Measurements from ENCODE around the gene CCNK.

Gene CCNK

DNA sequence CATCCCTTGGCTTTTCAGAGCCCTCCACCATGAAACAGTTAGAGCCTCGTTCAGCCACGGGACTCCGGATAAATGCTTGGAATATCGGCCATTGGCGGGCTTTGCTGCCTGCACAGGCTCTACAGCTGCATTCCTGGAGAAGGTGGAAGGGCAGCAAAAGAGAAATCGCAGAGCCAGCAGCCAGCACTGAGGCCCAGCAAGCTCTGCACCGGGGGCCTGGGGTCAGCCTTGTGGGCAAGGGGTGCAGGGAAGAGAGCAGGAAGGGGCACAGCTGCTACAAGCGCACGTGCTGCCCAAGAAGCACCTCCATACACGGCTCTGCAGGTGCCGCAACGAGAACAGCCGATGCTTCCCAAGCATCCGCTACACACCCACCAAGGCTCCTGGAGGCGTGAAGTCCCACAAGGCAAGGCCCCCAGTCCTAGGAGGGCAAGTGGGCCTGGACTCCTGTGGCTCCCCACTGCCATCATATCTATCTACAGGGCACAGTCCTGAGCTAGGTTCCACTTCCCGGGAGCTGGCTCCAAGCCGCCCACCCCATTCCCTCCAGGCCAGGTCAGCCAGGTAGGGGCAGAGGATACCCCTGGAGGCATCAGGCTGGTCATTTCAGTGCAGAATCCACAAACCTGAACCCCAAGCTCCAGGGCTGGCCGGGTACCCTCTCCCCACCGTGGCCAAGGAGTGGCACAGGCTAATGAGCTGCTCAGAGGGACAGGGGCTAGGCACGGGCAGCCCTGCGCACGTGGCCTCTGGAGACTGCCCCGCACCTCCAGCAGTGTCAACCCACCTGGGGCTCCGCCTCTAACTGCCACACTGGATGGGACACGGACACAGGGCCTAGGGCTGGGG, 40.2 kb downstream of the CCNK start:
- DNase-seq, result no peak

DNA sequence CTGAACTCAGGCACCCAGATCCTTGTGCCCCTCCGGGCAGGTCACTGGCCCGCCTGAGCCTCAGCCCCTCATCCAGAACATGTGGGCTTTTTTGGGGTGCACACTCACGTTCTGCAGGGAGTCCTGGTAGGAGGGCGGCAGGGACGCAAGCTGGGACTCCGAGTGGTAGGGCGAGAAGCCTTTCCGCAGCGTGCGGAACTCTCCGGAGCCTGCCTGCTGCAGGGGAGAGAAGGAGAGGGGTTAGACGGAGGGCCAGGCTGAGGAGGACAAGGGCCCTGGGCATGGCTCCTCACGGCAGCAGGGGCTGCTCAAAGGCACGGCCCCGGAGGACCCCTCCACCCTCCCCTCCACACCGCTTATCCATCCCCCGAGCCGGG, 40.8 kb downstream of the CCNK start:
- no peak for DNase-seq

DNA sequence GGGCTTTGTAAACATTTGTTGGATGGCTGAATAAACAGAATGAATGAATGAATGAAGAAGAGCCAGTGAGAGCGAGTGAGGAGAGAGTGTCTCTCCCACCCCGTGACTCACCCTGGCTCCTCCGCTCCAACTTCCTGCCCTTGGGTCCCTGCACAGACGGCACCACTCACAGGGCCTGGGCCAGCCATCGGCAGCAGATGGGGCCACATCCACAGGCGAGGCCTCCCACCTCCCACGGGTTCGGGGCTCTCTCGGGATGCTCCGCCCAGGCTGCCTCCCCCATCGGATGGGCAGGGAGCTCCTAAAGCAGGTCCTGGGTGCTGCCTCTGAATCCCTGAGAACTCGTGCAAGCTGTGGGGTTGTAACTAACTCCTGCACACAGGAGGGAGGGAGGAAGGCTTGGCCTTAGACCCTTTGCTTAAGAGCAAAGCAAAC, 41.3 kb downstream of the CCNK start:
- no peak for DNase-seq

DNA sequence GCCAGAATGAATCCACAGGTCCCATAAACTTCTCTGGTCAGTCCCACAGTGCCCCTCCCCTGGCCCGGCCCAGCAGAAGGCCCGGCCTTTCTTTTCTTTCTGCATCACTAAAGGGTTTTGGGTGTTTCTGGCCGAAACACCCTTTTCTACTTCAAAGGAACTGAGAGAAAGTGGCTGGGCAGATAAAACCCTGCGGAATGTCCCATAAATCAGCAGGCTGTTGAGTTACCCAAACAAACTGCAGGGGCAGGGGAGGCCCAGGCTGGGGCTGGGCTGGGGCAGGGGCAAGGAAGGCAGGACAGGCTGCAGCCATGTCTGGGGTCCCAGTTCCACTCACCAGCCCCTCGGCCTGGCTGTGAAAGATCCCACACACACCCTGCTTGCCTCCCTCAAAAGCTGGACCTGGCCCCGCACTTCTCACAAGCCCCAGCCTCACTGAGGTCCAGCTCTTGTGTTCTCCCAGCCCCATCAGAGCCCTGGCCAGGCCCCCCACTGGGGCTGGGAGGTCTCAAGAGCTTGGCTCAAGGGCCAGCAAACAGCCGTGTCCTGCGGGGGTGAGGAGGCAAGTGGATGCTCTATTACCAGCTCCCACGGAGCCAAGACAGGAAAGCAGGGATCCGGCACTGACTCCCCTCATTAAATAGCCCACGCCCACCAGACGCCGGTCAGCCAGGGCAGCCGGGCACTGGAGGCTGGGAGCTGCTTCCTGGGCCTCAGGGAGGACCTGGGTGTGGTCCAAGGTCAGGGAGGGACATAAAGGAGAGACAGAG, 41.9 kb downstream of the CCNK start:
- no peak for DNase-seq

DNA sequence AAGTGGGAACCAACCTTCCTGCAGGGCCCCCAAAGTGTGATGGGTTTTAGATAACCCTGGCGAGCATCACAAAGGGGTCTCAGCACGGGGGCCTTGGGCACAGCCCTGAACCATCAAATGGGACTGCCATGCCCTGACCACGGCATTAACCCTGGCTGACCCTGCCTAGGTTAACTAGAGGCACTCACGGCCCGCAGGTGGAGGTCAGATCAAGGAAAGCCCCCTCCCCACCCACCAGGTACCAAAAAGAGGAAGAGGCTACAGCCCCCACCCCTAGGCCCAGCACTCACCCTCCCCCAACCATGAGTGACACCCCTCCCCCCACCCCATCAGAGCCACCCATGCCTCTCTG, 42.5 kb downstream of the CCNK start:
- no peak for DNase-seq

DNA sequence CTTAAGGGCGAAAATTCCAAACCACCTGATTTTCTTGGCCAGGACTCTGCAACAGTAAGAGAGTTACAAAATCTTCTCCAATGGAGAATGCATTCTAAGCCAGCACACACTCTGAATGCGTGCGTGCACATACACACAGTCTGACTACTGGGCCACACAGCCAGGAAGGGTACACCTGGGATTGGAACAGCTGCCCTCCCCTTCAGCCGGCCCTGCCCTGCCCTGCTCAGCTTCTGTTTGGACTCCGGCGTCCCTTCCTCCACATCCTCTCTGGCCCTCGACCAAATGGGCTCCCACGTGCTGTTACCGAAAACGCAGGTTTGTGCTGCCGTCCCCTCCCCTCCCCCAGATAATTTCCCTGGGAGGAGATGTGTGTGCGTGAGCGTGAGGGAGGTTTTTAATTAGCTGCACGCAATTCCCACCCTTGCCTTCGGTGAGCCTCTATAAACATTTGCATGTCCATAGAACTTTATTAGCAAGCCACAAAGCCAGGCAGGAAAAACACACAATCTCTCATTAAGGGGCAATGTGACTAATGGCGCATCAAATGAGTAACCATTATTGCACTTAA, 43.0 kb downstream of the CCNK start:
- no peak for DNase-seq

DNA sequence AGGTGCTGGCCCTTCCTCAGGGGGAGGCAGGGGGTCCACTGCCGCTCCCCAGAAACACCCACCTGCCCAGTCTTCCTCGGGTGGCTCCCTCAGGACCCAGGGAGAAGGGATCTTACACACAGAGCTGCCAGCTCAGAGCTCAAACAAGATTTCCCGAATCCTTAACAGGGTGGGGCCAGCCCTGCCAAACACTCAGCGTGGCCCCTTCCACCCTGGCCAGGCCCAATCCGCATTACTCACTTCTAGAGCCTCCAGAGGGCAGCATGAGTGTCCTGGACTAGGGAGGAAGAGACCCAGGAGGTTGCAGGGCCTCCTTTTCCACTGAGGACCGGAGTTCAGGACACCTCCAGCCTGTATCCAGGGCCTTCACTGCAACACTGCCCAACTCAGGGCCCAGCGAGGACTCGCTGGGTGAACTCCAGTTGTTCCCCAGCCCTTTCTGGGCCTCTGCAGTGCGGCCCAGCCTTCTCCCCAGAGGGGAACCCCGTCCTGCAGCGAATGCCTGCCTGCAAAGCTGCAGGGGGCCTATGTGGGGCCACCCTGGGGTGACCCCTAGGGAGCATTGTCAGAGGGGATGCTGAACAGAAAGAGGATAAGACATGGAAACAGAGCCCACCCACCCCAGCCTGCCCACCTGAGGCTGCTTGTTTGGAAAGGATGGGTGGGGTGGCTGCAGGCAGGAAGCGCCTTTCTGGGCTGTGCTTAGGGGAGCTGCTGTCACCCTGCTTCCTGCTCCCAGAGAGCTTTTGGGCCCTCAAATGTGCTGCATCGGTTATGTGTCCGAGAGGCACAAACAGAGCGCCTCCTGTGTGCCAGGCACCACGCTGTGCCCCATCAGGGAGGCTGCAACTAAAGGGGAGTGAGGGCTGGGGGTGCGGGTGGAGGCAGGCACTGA, 43.8 kb downstream of the CCNK start:
- DNase-seq, result no peak

DNA sequence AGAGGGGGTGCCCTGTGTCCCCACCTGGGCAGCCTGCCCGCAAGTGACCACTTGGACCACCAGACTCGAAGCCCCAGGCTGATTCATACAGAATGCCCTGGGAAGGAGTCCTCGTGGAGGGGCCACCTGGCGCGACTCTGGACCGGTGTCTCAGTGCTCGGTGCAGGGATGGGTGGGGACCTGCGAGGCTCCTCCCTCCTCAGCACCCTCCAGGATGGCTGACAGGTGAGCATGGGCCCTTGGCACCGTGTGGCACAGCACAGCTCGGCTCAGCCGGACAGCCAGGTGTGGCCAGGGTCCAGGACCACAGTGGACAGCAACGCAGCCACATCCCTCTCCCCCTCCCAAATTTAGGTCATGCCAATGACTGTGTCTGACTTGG, 44.5 kb downstream of the CCNK start:
- no peak for DNase-seq

DNA sequence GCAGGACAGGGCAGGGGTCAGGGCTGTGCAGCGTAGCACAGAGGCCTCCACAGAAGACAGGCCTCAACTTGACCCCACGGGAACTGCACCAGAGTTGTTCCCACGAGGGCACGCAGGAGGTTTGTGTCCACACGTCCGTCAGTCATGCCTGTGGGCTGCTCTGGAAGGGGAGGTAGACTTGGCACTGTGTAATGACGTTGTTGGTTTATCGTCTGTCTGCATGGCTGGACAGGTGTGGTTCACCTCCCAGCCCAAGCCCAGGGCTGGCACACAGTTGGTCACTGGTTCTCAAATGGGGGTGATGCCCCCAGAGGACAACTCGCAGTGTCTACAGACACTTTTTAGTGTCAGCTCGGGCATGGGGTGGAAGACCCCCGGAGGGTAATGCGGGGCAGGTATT, 45.8 kb downstream of the CCNK start:
- DNase-seq, result no peak

DNA sequence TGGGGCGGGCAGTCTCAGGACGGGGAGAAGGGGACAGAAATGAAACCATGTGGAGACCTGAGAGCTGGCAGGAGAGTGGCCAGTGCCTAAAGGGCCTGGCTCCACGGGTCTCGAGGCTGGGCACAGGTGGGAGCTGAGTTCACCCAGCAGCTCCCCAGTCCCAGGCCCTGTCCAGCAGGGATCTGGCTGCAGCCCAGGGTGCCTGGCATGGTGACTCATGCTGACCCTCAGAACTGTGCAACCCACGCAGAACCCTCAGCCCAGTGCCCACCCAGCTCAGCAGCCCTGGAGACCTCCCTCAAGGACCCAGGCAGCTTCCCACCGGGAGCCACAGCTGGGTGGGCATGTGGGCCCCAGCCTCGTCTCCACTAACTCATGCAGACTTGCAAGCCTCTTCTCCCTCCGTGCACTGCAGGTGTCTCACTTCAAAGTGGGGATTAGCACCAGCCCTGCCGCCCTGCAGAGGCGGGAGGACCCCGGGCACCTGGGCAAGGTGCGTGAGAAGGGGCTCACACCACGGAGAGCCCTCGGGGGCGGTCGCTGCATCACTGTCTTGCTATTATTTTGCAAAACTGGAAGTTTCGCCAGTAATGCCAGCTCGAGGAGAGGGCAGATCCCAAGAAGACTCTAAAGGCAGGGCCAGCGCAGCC, 46.3 kb downstream of the CCNK start:
- no peak for DNase-seq

DNA sequence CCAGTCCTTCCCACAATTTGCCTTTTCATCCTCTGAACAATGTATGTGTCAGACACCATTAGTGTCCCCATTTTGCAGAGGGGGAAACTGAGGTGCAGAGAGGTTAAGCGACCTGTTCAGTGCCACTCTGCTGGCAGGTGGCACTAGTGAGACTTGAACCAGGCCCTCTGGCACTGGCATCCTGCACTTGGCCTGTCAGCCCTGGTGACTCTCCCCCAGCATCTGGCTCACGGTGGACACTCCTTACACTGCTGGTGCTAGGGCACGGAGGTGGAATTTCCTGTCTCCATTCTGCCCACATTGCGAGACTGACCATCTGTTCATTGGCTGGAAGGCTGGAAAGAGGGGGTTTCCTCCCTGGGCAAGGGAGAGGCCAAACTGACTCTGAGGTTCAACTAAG, 48.7 kb downstream of the CCNK start:
- DNase-seq, result no peak

DNA sequence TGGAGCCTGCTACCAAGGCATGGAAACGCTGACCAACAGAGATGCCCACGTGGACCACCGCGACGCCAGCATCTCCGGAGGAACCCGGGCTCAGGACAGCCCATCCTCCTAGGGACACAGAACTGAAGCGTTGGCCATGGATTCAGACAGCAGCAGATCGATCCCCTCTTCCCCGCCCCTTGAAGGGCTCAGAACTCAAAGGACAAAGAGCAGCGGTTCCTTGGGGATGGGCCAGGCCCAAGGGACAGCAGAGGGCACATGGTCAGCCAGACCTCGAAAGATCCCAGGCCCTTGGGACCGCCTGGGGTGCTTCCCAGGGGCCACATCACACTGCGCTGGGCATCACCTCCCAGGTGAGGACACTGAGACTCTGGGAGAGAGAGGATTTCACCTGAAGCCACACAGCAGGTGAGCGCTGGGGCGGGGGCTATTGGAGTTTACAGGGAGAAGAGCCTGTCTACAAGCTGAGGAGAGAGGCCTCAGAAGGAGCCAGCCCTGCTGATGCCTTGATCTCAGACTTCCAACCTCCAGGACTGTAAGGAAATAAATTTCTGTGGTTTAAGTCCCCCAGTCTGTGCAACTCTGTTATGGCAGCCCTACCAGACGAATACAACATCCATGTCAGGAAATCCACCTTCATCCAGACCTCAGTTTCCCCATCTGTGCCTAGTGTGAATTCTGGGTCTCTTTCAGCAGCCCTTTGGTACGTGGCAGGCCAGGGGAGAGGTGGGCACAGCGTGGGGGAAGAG, 49.4 kb downstream of the CCNK start:
- no peak for DNase-seq

DNA sequence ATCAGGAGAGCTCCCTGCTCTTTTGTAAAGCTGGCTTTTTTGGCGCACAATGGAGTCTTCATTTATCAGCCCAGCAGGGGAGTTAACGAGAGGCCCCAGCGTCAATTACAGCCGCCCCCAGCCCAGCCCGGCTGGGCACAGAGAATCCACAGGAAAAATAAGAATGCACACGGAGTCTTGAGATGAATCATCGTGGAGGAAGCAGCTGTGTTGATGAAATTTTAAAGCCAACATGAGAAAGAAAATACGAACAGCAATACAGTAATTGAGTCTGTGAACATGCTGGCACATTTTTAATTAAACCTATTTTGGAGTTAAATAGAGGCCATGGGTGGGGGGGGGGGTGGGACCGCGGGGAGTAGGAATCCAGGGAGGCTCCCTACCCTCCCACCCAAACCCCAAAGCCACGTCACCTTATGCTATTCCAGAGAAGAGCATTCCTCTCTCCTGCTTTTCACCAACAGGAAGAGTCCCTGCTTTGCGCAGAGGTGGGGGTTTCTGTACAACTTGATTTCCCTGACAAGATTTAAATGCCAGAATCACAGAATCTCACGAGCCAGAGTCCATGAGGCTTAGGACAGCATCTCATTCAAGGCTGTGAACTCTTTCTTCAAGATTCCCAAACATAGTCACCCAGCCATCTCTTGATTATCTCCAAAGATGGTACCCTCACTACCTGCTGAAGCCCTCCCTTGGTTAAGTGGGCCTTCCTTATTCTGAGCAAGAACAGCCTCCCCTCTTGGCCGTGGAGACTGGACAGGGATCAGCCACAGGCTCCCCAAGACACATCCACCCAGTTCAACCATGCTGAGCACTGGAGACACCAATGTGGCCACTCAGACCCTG, 50.3 kb downstream of the CCNK start:
- no peak for DNase-seq

DNA sequence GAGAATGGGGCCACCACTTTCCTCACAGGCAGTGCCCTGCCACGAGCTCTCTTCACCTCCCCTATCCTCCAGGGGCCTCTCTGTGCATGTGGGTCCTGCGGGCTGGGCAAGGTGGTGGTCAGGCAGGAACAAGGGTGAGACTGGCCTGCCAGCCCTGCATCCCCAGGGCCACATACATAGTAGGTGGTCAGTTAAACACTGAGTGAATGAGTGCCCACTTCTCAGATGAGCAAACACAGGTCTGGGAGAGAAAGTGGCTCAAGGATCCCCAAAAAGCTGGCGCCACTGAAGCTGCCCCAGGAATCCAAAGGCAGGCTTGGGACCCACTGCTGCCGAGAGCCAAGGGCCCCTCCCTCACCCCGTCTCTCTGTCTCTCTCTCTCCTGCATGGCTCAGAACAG, 51.1 kb downstream of the CCNK start:
- DNase-seq, result no peak

DNA sequence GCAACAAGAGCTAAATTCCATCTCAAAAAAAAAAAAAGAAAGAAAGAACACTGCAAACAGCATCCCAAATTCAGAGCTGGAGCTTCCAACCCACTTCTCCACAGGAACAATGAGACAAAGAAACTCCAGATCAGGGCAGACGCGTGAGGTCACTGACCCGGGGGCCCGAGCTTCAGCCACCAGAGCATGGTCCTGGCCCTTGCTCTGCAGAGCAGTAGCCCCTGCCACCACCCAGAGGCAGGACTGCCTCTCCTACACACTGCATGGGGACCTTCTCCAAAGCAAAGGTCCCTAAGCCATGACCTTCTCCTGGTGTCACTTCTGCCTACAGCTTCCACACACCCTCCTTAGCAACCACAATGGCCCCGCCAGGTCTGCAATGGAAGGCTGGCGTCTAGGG, 53.1 kb downstream of the CCNK start:
- DNase-seq, result no peak

DNA sequence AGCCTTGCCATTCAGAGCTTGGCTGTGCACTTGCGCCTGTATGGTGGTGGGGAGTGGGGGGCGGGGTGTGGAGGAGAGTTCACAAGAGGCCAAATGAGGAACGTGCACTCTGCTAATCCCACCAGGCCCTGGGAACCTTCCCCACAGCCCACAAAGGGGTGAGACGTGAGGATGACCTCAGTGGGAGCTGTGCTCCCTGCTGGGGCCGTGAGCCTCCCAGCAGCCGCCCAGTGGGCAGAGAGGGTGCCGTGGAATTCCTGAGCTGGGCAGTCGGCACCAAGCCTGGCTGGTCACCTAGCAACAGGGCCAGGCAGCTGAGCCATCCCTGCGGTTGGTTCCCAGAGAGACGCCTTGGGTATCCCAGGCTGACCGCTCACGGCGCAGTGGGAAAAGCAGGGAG, 53.7 kb downstream of the CCNK start:
- DNase-seq, result no peak

DNA sequence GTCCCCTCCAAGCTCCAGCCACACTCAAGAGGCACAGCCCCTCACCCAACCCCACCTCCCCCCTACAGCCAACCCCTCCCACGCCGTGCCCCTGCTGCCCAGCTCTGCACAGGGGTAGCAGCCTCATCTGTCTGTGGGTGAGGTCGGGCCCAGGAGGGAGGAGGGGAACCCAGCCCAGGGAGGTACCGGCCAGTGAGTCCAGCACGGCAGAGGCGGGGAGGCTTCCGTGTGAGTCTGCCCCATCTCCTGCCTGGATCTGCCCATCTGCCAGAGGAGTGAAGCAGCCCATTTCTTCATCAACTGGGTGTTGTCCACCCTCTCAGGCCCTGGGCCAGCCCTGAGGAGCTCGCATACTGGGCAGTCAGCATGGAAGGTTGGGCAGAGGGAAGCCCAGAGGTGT, 54.2 kb downstream of the CCNK start:
- DNase-seq, result no peak

DNA sequence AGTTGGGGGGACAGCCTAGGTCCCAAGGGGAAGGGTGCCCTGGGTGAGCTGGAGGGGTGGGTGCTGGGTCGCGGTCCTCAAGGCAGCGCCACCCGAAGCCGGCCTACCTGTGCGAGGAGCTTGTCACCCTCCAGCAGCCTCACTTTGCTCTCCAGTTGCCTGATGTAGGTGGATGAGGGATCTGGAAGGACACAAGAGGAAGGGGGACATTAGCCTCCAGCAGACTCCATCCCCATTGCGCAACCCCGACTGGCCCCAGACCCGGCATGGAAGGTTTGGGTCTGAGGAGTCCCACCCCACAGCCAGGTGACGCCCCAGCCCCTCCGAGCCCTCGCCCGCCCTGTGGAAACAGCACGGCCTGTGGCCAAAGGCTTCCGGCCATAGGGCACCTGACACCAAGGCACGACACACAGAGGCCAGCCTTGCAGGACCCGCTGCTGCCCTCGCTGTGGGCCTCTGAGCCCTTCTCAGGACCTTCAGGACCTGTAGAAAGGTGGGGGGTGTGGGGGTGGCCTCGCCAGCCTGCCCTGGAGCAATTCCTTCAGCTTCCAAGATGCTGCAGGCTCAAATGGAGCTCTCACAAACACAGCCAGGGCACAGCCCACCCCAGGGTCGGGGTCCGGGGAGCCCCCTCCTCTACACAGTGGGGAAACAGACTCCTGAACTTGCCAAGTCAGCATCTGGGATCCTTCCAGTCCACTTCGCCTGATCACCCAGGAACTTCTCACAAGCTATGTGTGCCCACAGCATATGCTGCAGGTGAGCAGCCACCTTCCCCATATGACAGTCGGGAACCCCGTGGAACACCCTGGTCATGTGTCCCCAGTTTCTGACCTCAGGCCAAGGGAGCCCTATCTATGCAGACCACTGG, 54.9 kb downstream of the CCNK start:
- no peak for DNase-seq

DNA sequence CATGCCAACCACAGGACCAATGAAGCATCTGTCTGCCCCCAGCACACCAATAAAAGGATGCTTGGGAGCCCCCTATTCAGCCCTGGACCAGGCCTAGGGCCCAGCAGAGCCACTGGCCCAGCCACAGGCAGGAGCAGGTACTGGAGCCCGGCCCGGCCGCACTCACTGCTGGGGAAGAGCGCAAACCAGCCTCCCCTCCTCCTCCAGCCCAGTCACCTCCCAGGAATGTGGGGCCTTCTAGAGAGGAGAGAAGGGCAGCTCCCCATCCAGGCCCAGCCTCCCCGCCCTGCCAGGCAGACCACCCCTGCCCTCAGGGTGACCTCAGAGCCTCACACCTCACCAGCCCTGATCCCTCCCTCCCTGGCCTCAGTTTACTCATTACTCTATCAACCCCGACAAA, 56.2 kb downstream of the CCNK start:
- no peak for DNase-seq

DNA sequence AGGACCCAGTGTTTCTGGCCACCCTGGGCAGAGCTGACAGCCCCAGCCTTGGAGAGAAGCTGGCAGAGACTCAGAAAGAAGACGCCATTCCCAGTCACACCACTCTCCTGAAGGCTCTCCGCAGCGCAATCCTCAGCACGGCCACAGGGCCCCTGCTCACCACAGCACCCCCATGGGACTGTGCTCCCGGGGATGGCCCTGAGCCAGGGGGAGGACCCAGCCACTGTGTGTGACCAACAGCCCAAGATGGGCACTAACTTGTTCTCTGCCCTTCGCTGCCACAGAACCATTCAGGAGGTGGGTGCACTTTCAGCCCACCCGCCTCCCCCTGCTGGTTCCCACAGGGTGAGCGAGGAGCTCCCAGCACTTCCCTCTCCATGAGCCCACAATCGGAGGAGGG, 57.1 kb downstream of the CCNK start:
- no peak for DNase-seq
